ENCODE results near the gene NAV3. TPM values are rescaled to one million over a fixed set of nuclear protein-coding genes. Genes with fewer than 3 reads are reported as not detected.
A peak's percentile ranks its signal among the peaks of the same experiment; 100 is the strongest.

NAV3 gene
- not detected for polyA plus RNA-seq (ENCODE audit: low read depth in 6 of 6)

- no peak for DNase-seq
- no peak within 1 kb of the TSS for H3K4me3 Mint-ChIP-seq
- no peak within 1 kb of the TSS for H3K27ac Mint-ChIP-seq
These were observed at the start of gene NAV3 for GRCh38 chr12:77830583-77831351. Gene NAV3 (plus strand): TSS chr12:77830894. CDS start chr12:77831462, 568 bp downstream.

GRCh38 chr12:77782034-77782433 lies 48.7 kb upstream of the NAV3 start:
- Mint-ChIP-seq H3K4me3 (no peak overlapping the region), H3K27me3 (no peaks in the 10 kb centered on the region), H3K36me3 (no peaks in the 10 kb centered on the region), H3K9me3 (peaks cover 0 to 5% (median 2%) of the 10 kb centered on the region in 7 donors), H3K4me1 (no peaks in the 10 kb centered on the region), H3K27ac (no peak overlapping the region)
- no peak for DNase-seq
- ATAC-seq (ENCODE audit: low read depth in 2 of 2) = no peak

More at GRCh38 chr12:77830583-77831351, at the start of gene NAV3:
- Mint-ChIP-seq H3K9me3 (peaks cover 0 to 8% (median 2%) of the 10 kb centered on the region in 7 donors), H3K4me1 (no peaks in the 10 kb centered on the region), H3K36me3 (no peaks in the 10 kb centered on the region), H3K27me3 (no peaks in the 10 kb centered on the region)
- ATAC-seq (ENCODE audit: low read depth in 2 of 2) = no peak

GRCh38 chr12:77782766-77783165 lies 47.9 kb upstream of the NAV3 start:
- no peaks in the 10 kb centered on the region for H3K36me3 Mint-ChIP-seq
- no peak overlapping the region for H3K27ac Mint-ChIP-seq
- H3K4me1 Mint-ChIP-seq = no peaks in the 10 kb centered on the region
- ATAC-seq (ENCODE audit: low read depth in 2 of 2) (no peak), DNase-seq (no peak)
- no peaks in the 10 kb centered on the region for H3K27me3 Mint-ChIP-seq
- no peak overlapping the region for H3K4me3 Mint-ChIP-seq
- peaks cover 0 to 5% (median 2%) of the 10 kb centered on the region in 7 donors for H3K9me3 Mint-ChIP-seq

GRCh38 chr12:77785211-77785610 lies 45.5 kb upstream of the NAV3 start:
- DNase-seq (no peak), ATAC-seq (ENCODE audit: low read depth in 2 of 2) (no peak)
- Mint-ChIP-seq H3K27me3 (no peaks in the 10 kb centered on the region), H3K36me3 (no peaks in the 10 kb centered on the region), H3K9me3 (peaks cover 0 to 10% (median 4%) of the 10 kb centered on the region in 7 donors), H3K27ac (no peak overlapping the region), H3K4me3 (no peak overlapping the region), H3K4me1 (no peaks in the 10 kb centered on the region)

- DNase-seq (no peak), ATAC-seq (ENCODE audit: low read depth in 2 of 2) (no peak)
- Mint-ChIP-seq H3K4me3 (no peak overlapping the region), H3K27ac (no peak overlapping the region), H3K9me3 (peaks cover 0 to 13% (median 2%) of the 10 kb centered on the region in 7 donors), H3K27me3 (no peaks in the 10 kb centered on the region), H3K4me1 (no peaks in the 10 kb centered on the region), H3K36me3 (no peaks in the 10 kb centered on the region)
These were observed 44.0 kb upstream of the NAV3 start for GRCh38 chr12:77786675-77787074.

GRCh38 chr12:77788231-77789168 lies 42.2 kb upstream of the NAV3 start:
- H3K9me3 Mint-ChIP-seq = peaks cover 0 to 13% (median 2%) of the 10 kb centered on the region in 7 donors
- H3K27me3 Mint-ChIP-seq = no peaks in the 10 kb centered on the region
- no peak overlapping the region for H3K4me3 Mint-ChIP-seq
- DNase-seq (no peak), ATAC-seq (ENCODE audit: low read depth in 2 of 2) (no peak)
- H3K4me1 Mint-ChIP-seq = no peaks in the 10 kb centered on the region
- H3K36me3 Mint-ChIP-seq = no peaks in the 10 kb centered on the region
- H3K27ac Mint-ChIP-seq = peak overlapping the region in 1 of 6 donors; percentile 10

- no peaks in the 10 kb centered on the region for H3K36me3 Mint-ChIP-seq
- H3K4me1 Mint-ChIP-seq = no peaks in the 10 kb centered on the region
- ATAC-seq (ENCODE audit: low read depth in 2 of 2) (no peak), DNase-seq (no peak)
- H3K27ac Mint-ChIP-seq = no peak overlapping the region
- H3K9me3 Mint-ChIP-seq = peaks cover 0 to 7% (median 2%) of the 10 kb centered on the region in 7 donors
- no peak overlapping the region for H3K4me3 Mint-ChIP-seq
- no peaks in the 10 kb centered on the region for H3K27me3 Mint-ChIP-seq
These were observed 35.0 kb upstream of the NAV3 start for GRCh38 chr12:77795699-77796098.

GRCh38 chr12:77796775-77797174 lies 33.9 kb upstream of the NAV3 start:
- ATAC-seq (ENCODE audit: low read depth in 2 of 2) = no peak
- H3K36me3 Mint-ChIP-seq = no peaks in the 10 kb centered on the region
- H3K4me3 Mint-ChIP-seq = no peak overlapping the region
- DNase-seq = no peak
- H3K27ac Mint-ChIP-seq = no peak overlapping the region
- peaks cover 0 to 6% (median 2%) of the 10 kb centered on the region in 7 donors for H3K9me3 Mint-ChIP-seq
- H3K27me3 Mint-ChIP-seq = no peaks in the 10 kb centered on the region
- no peaks in the 10 kb centered on the region for H3K4me1 Mint-ChIP-seq

GRCh38 chr12:77800501-77800900 lies 30.2 kb upstream of the NAV3 start:
- ATAC-seq (ENCODE audit: low read depth in 2 of 2) = no peak

GRCh38 chr12:77808534-77808933 lies 22.2 kb upstream of the NAV3 start:
- Mint-ChIP-seq H3K9me3 (peaks cover 9 to 21% (median 15%) of the 10 kb centered on the region in 7 donors), H3K27me3 (no peaks in the 10 kb centered on the region), H3K27ac (no peak overlapping the region), H3K4me1 (no peaks in the 10 kb centered on the region), H3K4me3 (no peak overlapping the region), H3K36me3 (no peaks in the 10 kb centered on the region)
- no peak for DNase-seq
- ATAC-seq (ENCODE audit: low read depth in 2 of 2) = no peak

More at GRCh38 chr12:77800501-77800900, 30.2 kb upstream of the NAV3 start:
- no peak overlapping the region for H3K4me3 Mint-ChIP-seq
- H3K36me3 Mint-ChIP-seq = no peaks in the 10 kb centered on the region
- peaks cover 4 to 26% (median 11%) of the 10 kb centered on the region in 7 donors for H3K9me3 Mint-ChIP-seq
- no peak overlapping the region for H3K27ac Mint-ChIP-seq
- H3K4me1 Mint-ChIP-seq = no peaks in the 10 kb centered on the region
- DNase-seq = no peak
- no peaks in the 10 kb centered on the region for H3K27me3 Mint-ChIP-seq

- H3K27me3 Mint-ChIP-seq = no peaks in the 10 kb centered on the region
- H3K36me3 Mint-ChIP-seq = no peaks in the 10 kb centered on the region
- no peaks in the 10 kb centered on the region for H3K4me1 Mint-ChIP-seq
- H3K9me3 Mint-ChIP-seq = peaks cover 0 to 3% (median 0%) of the 10 kb centered on the region in 7 donors
- no peak overlapping the region for H3K27ac Mint-ChIP-seq
- no peak overlapping the region for H3K4me3 Mint-ChIP-seq
- ATAC-seq (ENCODE audit: low read depth in 2 of 2) (no peak), DNase-seq (no peak)
These were observed 17.1 kb upstream of the NAV3 start for GRCh38 chr12:77813558-77813957.

GRCh38 chr12:77814386-77814785 lies 16.3 kb upstream of the NAV3 start:
- DNase-seq = no peak
- H3K9me3 Mint-ChIP-seq = peaks cover 0 to 3% (median 0%) of the 10 kb centered on the region in 7 donors
- no peak for ATAC-seq (ENCODE audit: low read depth in 2 of 2)

GRCh38 chr12:77816196-77816595 lies 14.5 kb upstream of the NAV3 start:
- DNase-seq (no peak), ATAC-seq (ENCODE audit: low read depth in 2 of 2) (no peak)
- H3K36me3 Mint-ChIP-seq = no peaks in the 10 kb centered on the region
- no peaks in the 10 kb centered on the region for H3K4me1 Mint-ChIP-seq
- no peak overlapping the region for H3K27ac Mint-ChIP-seq
- H3K9me3 Mint-ChIP-seq = peaks cover 0 to 3% (median 0%) of the 10 kb centered on the region in 7 donors
- H3K4me3 Mint-ChIP-seq = no peak overlapping the region
- H3K27me3 Mint-ChIP-seq = no peaks in the 10 kb centered on the region

More at GRCh38 chr12:77814386-77814785, 16.3 kb upstream of the NAV3 start:
- Mint-ChIP-seq H3K27me3 (no peaks in the 10 kb centered on the region), H3K4me3 (no peak overlapping the region), H3K36me3 (no peaks in the 10 kb centered on the region), H3K27ac (no peak overlapping the region), H3K4me1 (no peaks in the 10 kb centered on the region)
